CD4-positive, alpha-beta memory T cell (primary cell): ENCODE data around the gene TUFT1. TPM values are rescaled to one million over a fixed set of nuclear protein-coding genes. Genes with fewer than 3 reads are reported as not detected.
A peak's percentile ranks its signal among the peaks of the same experiment; 100 is the strongest.

Source experiments
- CTCF ChIA-PET: fragments of 350-600 bp; sonication (Branson Sonifier 250); formaldehyde crosslinking; loops from one replicate; lab custom pipeline; 2021; ENCODE audit warnings: inconsistent platforms; ENCODE audit not compliant: partially characterized antibody; lab: Charles Lee
- POLR2A ChIA-PET: fragments of 350-600 bp; sonication (Branson Sonifier 250); formaldehyde crosslinking; loops from one replicate; lab custom pipeline; 2021; ENCODE audit not compliant: partially characterized antibody; lab: Charles Lee
- DNase-seq, 5 donors: peaks; one replicate each; pipeline versions ENCODE4 v3.0.0 to v3.0.0-alpha.2; 2020 to 2022; ENCODE audit warnings: mixed read lengths in 1 of 5
- H3K27ac ChIP-seq: one replicate; pipeline ENCODE4 v1.7.0; 2013; ENCODE audit warnings: low read depth, low read length
- H3K27me3 ChIP-seq: 2 replicates; pipeline ENCODE4 v1.7.0; 2013; ENCODE audit warnings: mild to moderate bottlenecking, low read length, moderate library complexity; ENCODE audit not compliant: insufficient read depth
- H3K36me3 ChIP-seq: 2 replicates; pipeline ENCODE4 v1.7.0; 2013; ENCODE audit warnings: mild to moderate bottlenecking, low read length, moderate library complexity; ENCODE audit not compliant: insufficient read depth
- H3K4me1 ChIP-seq: 2 replicates; pipeline ENCODE4 v1.7.0; 2013; ENCODE audit warnings: mild to moderate bottlenecking, low read length, moderate library complexity; ENCODE audit not compliant: insufficient read depth
- H3K4me3 ChIP-seq, 2 donors: one replicate each; pipeline ENCODE4 v1.7.0; 2013; ENCODE audit warnings: low read length in 2 of 2, mild to moderate bottlenecking in 1 of 2
- H3K9me3 ChIP-seq, 2 donors: one replicate each; pipeline ENCODE4 v1.7.0; 2013; ENCODE audit warnings: low read length in 2 of 2, control low read depth in 1 of 2; ENCODE audit not compliant: control insufficient read depth in 1 of 2
- H3K27ac Mint-ChIP-seq, 7 donors: one replicate each; pipeline ENCODE4 v1.8.0; 2020 to 2021; ENCODE audit warnings: mixed read lengths in 7 of 7, mild to moderate bottlenecking in 6 of 7, inconsistent platforms in 3 of 7, moderate library complexity in 3 of 7
- H3K27me3 Mint-ChIP-seq, 2 donors: one replicate each; pipeline ENCODE4 v1.8.0; 2020 to 2021; ENCODE audit warnings: mixed read lengths in 2 of 2
- H3K36me3 Mint-ChIP-seq, 2 donors: one replicate each; pipeline ENCODE4 v1.8.0; 2020 to 2021; ENCODE audit warnings: mixed read lengths in 2 of 2, inconsistent platforms in 1 of 2, mild to moderate bottlenecking in 1 of 2
- H3K4me1 Mint-ChIP-seq, 4 donors: one replicate each; pipeline ENCODE4 v1.8.0; 2020 to 2021; ENCODE audit warnings: mixed read lengths in 4 of 4, mild to moderate bottlenecking in 1 of 4
- H3K4me3 Mint-ChIP-seq, 8 donors: one replicate each; pipeline ENCODE4 v1.8.0; 2020 to 2021; ENCODE audit warnings: mixed read lengths in 8 of 8, mild to moderate bottlenecking in 7 of 8, moderate library complexity in 6 of 8, inconsistent platforms in 3 of 8
- H3K9me3 Mint-ChIP-seq, 8 donors: one replicate each; pipeline ENCODE4 v1.8.0; 2020 to 2021; ENCODE audit warnings: mixed read lengths in 8 of 8, mild to moderate bottlenecking in 5 of 8, inconsistent platforms in 3 of 8, moderate library complexity in 1 of 8
- intact Hi-C: fragments of 100-400 bp; cut with micrococcal nuclease; formaldehyde crosslinking; loops from one replicate; pipeline ENCODE4 v1.15.1; 2023
- polyA plus RNA-seq, 2 donors: library from polyadenylated mRNA; unstranded; fragments of 300-500 nt; fragmentation: Illumina TruSeq; gene quantifications; one replicate each; pipeline ENCODE4 v1.2.3, GENCODE V29; 2021
- total RNA-seq, 2 experiments: library from RNA; stranded (reverse); gene quantifications; one replicate each; pipeline ENCODE4 v1.2.3, GENCODE V29; 2021

The TUFT1 gene
- total and polyA plus RNA-seq, 4 experiments from 2014 or later: 3.5 to 5.3 (median 4.7) TPM

GRCh38 chr1:151509350-151510019, 30.6 kb upstream of the TUFT1 start:
- no peaks in the 10 kb centered on the region for H3K27me3 ChIP-seq
- H3K27ac ChIP-seq: no peak overlapping the region
- H3K27me3 Mint-ChIP-seq: no peaks in the 10 kb centered on the region
- H3K4me3 Mint-ChIP-seq: peak overlapping the region in 2 of 8 donors; percentile 39 to 60
- H3K27ac Mint-ChIP-seq: peak overlapping the region in 1 of 7 donors; percentile 4
- no peaks in the 10 kb centered on the region for H3K36me3 ChIP-seq
- ChIA-PET POLR2A (no interaction called here), CTCF (interaction anchor here (2.0 kb wide), 1 partner anchor 30 kb away, joined by 7 read pairs; the partner anchor contains the start of gene TUFT1)
- H3K9me3 ChIP-seq: no peaks in the 10 kb centered on the region
- H3K36me3 Mint-ChIP-seq: peaks cover 0 to 2% of the 10 kb centered on the region in 2 donors
- intact Hi-C loops: loop anchor here (2.0 to 5.0 kb wide), 2 partner anchors 31 to 37 kb away; partner anchors contain the start of gene TUFT1
- peaks cover 13 to 39% (median 27%) of the 10 kb centered on the region in 4 donors for H3K4me1 Mint-ChIP-seq
- no peaks in the 10 kb centered on the region for H3K9me3 Mint-ChIP-seq
- no peak overlapping the region for H3K4me3 ChIP-seq
- H3K4me1 ChIP-seq: peaks cover 31% of the 10 kb centered on the region
- DNase-seq: no peak

GRCh38 chr1:151510020-151510405, 30.1 kb upstream of the TUFT1 start:
- POLR2A ChIA-PET: interaction anchor here (1.0 kb wide), 1 partner anchor 453 kb away, joined by 3 read pairs; no protein-coding TSS in a partner anchor
- no peak overlapping the region for H3K4me3 ChIP-seq

GRCh38 chr1:151510614-151510956, 29.5 kb upstream of the TUFT1 start:
- no peaks in the 10 kb centered on the region for H3K27me3 Mint-ChIP-seq
- CTCF ChIA-PET: interaction anchor here (1.0 to 2.0 kb wide), 3 partner anchors 12 to 29 kb away, joined by 3 to 7 read pairs (median 5); partner anchors contain the start of gene TUFT1

More at GRCh38 chr1:151510020-151510405, 30.1 kb upstream of the TUFT1 start:
- Histone ChIP-seq H3K27ac (peak overlapping the region; percentile 53), H3K9me3 (no peaks in the 10 kb centered on the region), H3K27me3 (no peaks in the 10 kb centered on the region), H3K4me1 (peaks cover 31% of the 10 kb centered on the region), H3K36me3 (no peaks in the 10 kb centered on the region)
- peaks cover 0 to 2% of the 10 kb centered on the region in 2 donors for H3K36me3 Mint-ChIP-seq
- H3K4me3 Mint-ChIP-seq: peak overlapping the region; percentile 52 to 98 (median 92)
- DNase-seq: no peak
- H3K9me3 Mint-ChIP-seq: no peaks in the 10 kb centered on the region
- CTCF ChIA-PET: interaction anchor here (2.0 kb wide), 1 partner anchor 30 kb away, joined by 7 read pairs; the partner anchor contains the start of gene TUFT1
- intact Hi-C loops: loop anchor here (2.0 to 5.0 kb wide), 2 partner anchors 31 to 38 kb away; partner anchors contain the start of gene TUFT1
- H3K27me3 Mint-ChIP-seq: no peaks in the 10 kb centered on the region
- H3K4me1 Mint-ChIP-seq: peaks cover 13 to 39% (median 27%) of the 10 kb centered on the region in 4 donors
- H3K27ac Mint-ChIP-seq: peak overlapping the region in 4 of 7 donors; percentile 29 to 95 (median 86)

GRCh38 chr1:151510957-151511635, 29.0 kb upstream of the TUFT1 start, which contains the start of gene CGN:
TSS of gene CGN (plus strand) at chr1:151511387. CDS start at chr1:151518520, 7,133 bp downstream.
- H3K9me3 Mint-ChIP-seq: no peaks in the 10 kb centered on the region
- Histone ChIP-seq H3K4me1 (peaks cover 31% of the 10 kb centered on the region), H3K9me3 (no peaks in the 10 kb centered on the region), H3K36me3 (no peaks in the 10 kb centered on the region), H3K4me3 (peak within 1 kb of the TSS; percentile 65 to 84), H3K27ac (peak within 1 kb of the TSS; percentile 53), H3K27me3 (no peaks in the 10 kb centered on the region)
- intact Hi-C loops: loop anchor here (1.0 to 5.0 kb wide), 6 partner anchors 30 to 230 kb away; partner anchors contain the start of genes POGZ, SNX27 and TUFT1
- ChIA-PET CTCF (interaction anchor here (0.9 to 2.0 kb wide), 4 partner anchors 11 to 51 kb away, joined by 3 to 7 read pairs (median 4); partner anchors contain the start of gene TUFT1), POLR2A (interaction anchor here (0.6 to 1.5 kb wide), 7 partner anchors 12 to 454 kb away, joined by 3 to 4 read pairs (median 3); partner anchors contain the start of gene TUFT1)
- H3K4me3 Mint-ChIP-seq: peak within 1 kb of the TSS; percentile 89 to 98 (median 93)
- peaks cover 0 to 2% of the 10 kb centered on the region in 2 donors for H3K36me3 Mint-ChIP-seq
- peak; percentile 86 to 92 (median 86) for DNase-seq
- H3K27ac Mint-ChIP-seq: peak within 1 kb of the TSS; percentile 69 to 96 (median 91)
- H3K27me3 Mint-ChIP-seq: no peaks in the 10 kb centered on the region
- peaks cover 13 to 39% (median 25%) of the 10 kb centered on the region in 4 donors for H3K4me1 Mint-ChIP-seq

More at GRCh38 chr1:151510614-151510956, 29.5 kb upstream of the TUFT1 start:
- DNase-seq: peak in 1 of 5 donors; percentile 14
- H3K36me3 Mint-ChIP-seq: peaks cover 0 to 2% of the 10 kb centered on the region in 2 donors
- intact Hi-C loops: loop anchor here (2.0 to 5.0 kb wide), 2 partner anchors 30 to 38 kb away; partner anchors contain the start of gene TUFT1
- peak overlapping the region; percentile 65 to 84 for H3K4me3 ChIP-seq
- H3K4me1 Mint-ChIP-seq: peaks cover 13 to 39% (median 27%) of the 10 kb centered on the region in 4 donors
- POLR2A ChIA-PET: interaction anchor here (1.0 to 1.5 kb wide), 5 partner anchors 13 to 453 kb away, joined by 3 to 4 read pairs (median 4); no protein-coding TSS in a partner anchor
- no peaks in the 10 kb centered on the region for H3K9me3 ChIP-seq
- no peaks in the 10 kb centered on the region for H3K36me3 ChIP-seq
- H3K4me3 Mint-ChIP-seq: peak overlapping the region; percentile 89 to 98 (median 93)
- peak overlapping the region; percentile 69 to 96 (median 91) for H3K27ac Mint-ChIP-seq
- peak overlapping the region; percentile 53 for H3K27ac ChIP-seq
- H3K4me1 ChIP-seq: peaks cover 31% of the 10 kb centered on the region
- no peaks in the 10 kb centered on the region for H3K9me3 Mint-ChIP-seq
- no peaks in the 10 kb centered on the region for H3K27me3 ChIP-seq

- Histone ChIP-seq H3K36me3 (no peaks in the 10 kb centered on the region), H3K27ac (peak overlapping the region; percentile 42), H3K27me3 (no peaks in the 10 kb centered on the region), H3K4me3 (peak overlapping the region; percentile 63 to 84), H3K9me3 (no peaks in the 10 kb centered on the region), H3K4me1 (peaks cover 31% of the 10 kb centered on the region)
- Mint-ChIP-seq H3K9me3 (no peaks in the 10 kb centered on the region), H3K4me1 (peaks cover 13 to 39% (median 25%) of the 10 kb centered on the region in 4 donors), H3K4me3 (peak overlapping the region; percentile 87 to 97 (median 89)), H3K27me3 (no peaks in the 10 kb centered on the region), H3K27ac (peak overlapping the region; percentile 6 to 79 (median 70)), H3K36me3 (peaks cover 0 to 2% of the 10 kb centered on the region in 2 donors)
- peak in 4 of 5 donors; percentile 15 to 38 (median 27) for DNase-seq
- intact Hi-C loops: loop anchor here (1.0 to 5.0 kb wide), 6 partner anchors 29 to 230 kb away; partner anchors contain the start of genes POGZ, SNX27 and TUFT1
- POLR2A ChIA-PET: interaction anchor here (0.6 to 1.5 kb wide), 5 partner anchors 11 to 327 kb away, joined by 3 to 4 read pairs (median 4); partner anchors contain the start of gene TUFT1
- CTCF ChIA-PET: interaction anchor here (0.9 to 2.0 kb wide), 4 partner anchors 10 to 51 kb away, joined by 3 to 7 read pairs (median 4); partner anchors contain the start of gene TUFT1
These were observed 28.4 kb upstream of the TUFT1 start for GRCh38 chr1:151511636-151512215.

- H3K9me3 ChIP-seq: no peaks in the 10 kb centered on the region
- Mint-ChIP-seq H3K4me3 (peak overlapping the region; percentile 87 to 97 (median 89)), H3K27ac (peak overlapping the region in 1 of 7 donors; percentile 71), H3K27me3 (no peaks in the 10 kb centered on the region), H3K9me3 (no peaks in the 10 kb centered on the region), H3K4me1 (peaks cover 12 to 39% (median 24%) of the 10 kb centered on the region in 4 donors), H3K36me3 (peaks cover 0 to 2% of the 10 kb centered on the region in 2 donors)
- peak overlapping the region; percentile 63 to 84 for H3K4me3 ChIP-seq
- H3K27ac ChIP-seq: no peak overlapping the region
- ChIA-PET CTCF (no interaction called here), POLR2A (interaction anchor here (1.2 kb wide), 1 partner anchor 28 kb away, joined by 3 read pairs; the partner anchor contains the start of gene TUFT1)
- no peaks in the 10 kb centered on the region for H3K27me3 ChIP-seq
- DNase-seq: no peak
- intact Hi-C loops: loop anchor here (5.0 kb wide), 1 partner anchor 40 kb away; no protein-coding TSS in a partner anchor
- no peaks in the 10 kb centered on the region for H3K36me3 ChIP-seq
- H3K4me1 ChIP-seq: peaks cover 31% of the 10 kb centered on the region
These were observed 27.8 kb upstream of the TUFT1 start for GRCh38 chr1:151512326-151512725.
